Testis (tissue), 3 donors: ENCODE results near the gene ITGA1. TPM values are rescaled to one million over a fixed set of nuclear protein-coding genes. Genes with fewer than 3 reads are reported as not detected.
"Not testable (repeated sequence)": the region's sequence is repeated elsewhere in the genome, so short reads cannot be mapped to it uniquely, and the experiment has no call there.

ENCODE experiments used
- DNase-seq: peaks from one replicate; pipeline ENCODE4 v3.0.0-alpha.2; 2019
- H3K27ac ChIP-seq, 2 donors: fragments of 200-600 bp; sonication (generic); one replicate each; pipeline ENCODE4 v1.5.1; 2019
- H3K27me3 ChIP-seq: fragments of 200-600 bp; sonication (generic); one replicate; pipeline ENCODE4 v1.5.1; 2019
- H3K36me3 ChIP-seq: fragments of 200-600 bp; sonication (generic); one replicate; pipeline ENCODE4 v1.5.1; 2017; ENCODE audit warnings: low read depth; ENCODE audit errors: missing control alignments
- H3K4me1 ChIP-seq: fragments of 200-600 bp; sonication (generic); one replicate; pipeline ENCODE4 v1.5.1; 2019
- H3K4me3 ChIP-seq, 2 donors: fragments of 200-600 bp; sonication (generic); one replicate each; pipeline ENCODE4 v1.5.1; 2017 to 2019
- H3K9me3 ChIP-seq: fragments of 200-600 bp; sonication (generic); one replicate; pipeline ENCODE4 v1.5.1; 2017
- POLR2A ChIP-seq: fragments of 450-650 bp; IDR thresholded peaks from one replicate; pipeline ENCODE4 v1.6.1; 2017; ENCODE audit warnings: antibody characterized with exemption, mild to moderate bottlenecking, moderate library complexity
- WGBS, 2 donors: methylation state at CpG; one replicate each; pipeline ENCODE4 v1.1.5; 2018; 5-methylcytosine and 5-hydroxymethylcytosine counted together
- intact Hi-C: fragments of 100-400 bp; cut with DNase I; formaldehyde crosslinking; loops from one replicate; pipeline ENCODE4 v1.15.1; 2023; ENCODE audit warnings: low total_unique reads
- polyA plus RNA-seq: library from polyadenylated mRNA; stranded (reverse); fragments of 350-450 nt; fragmentation: Illumina TruSeq; extraction: RNeasy Lipid Tissue Mini Kit (QIAGEN cat#74804); gene quantifications from one replicate; pipeline ENCODE4 v1.2.3, GENCODE V29; 2014; ENCODE audit warnings: low read depth, low replicate concordance; ENCODE audit not compliant: insufficient read depth
- total RNA-seq, 2 donors: library from RNA; depleted of rRNA; stranded (reverse); fragments of >200 nt; gene quantifications; one replicate each; pipeline ENCODE4 v1.2.3, GENCODE V29; 2016
- TF ChIP-seq, protein P1 (sequence below), 3 experiments: fragments of 450-650 bp in 2 of 3; fragments of 200-600 bp in 1 of 3; sonication (generic) in 1 of 3; IDR thresholded peaks; one replicate each; pipeline ENCODE4 v1.5.1; 2016 to 2019; ENCODE audit warnings: antibody characterized with exemption in 3 of 3, mild to moderate bottlenecking in 2 of 3, moderate library complexity in 1 of 3

ITGA1 gene
- total and polyA plus RNA-seq, 3 donors from 2014 or later: 7.3 to 8.1 (median 7.5) TPM

DNA sequence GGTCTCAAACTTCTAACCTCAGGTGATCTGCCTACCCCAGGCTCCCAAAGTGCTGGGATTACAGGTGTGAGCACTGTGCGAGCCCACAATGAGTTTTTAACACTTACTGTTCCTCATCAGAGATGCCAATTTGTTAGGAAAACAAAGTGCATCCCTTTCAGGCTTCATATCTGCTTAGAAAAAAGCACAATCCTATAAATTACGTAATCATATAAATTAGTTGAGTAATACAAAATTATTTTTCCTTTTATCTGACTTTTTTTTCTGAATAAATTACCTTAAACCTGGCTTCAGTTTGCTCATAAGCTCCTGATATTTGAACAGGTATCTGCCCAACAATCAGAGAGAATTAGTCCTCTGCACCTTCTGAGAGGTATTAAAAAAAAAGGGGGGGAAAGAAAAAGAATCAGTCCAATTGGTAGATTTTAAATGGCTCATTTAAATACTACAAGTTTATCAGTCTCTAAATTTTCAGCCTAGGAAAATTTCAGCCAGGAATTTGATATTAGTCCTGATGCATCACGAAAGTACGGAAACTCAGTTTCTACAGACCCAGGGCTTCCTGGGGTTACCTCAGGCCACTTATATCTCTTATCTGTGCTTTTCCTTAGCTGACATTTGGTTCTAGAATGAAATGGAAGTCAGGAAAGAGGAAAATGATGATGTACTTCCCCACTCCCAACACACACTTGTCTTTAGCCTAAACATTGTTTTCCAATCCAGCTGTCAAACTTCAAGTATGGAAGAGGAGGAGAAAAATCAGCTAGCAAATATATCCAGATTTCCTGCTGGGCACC, 26.8 kb downstream of the ITGA1 start:
- Histone ChIP-seq H3K27me3 (no peaks in the 10 kb centered on the region), H3K9me3 (no peaks in the 10 kb centered on the region), H3K4me3 (no peak overlapping the region), H3K4me1 (no peaks in the 10 kb centered on the region), H3K27ac (no peak overlapping the region), H3K36me3 (no peaks in the 10 kb centered on the region)
- intact Hi-C loops: no loop called here
- 88% methylated on average over 3 to 4 of the region's 4 CpGs for WGBS, 2 donors
- DNase-seq: no peak
- TF ChIP-seq, protein P1, sequence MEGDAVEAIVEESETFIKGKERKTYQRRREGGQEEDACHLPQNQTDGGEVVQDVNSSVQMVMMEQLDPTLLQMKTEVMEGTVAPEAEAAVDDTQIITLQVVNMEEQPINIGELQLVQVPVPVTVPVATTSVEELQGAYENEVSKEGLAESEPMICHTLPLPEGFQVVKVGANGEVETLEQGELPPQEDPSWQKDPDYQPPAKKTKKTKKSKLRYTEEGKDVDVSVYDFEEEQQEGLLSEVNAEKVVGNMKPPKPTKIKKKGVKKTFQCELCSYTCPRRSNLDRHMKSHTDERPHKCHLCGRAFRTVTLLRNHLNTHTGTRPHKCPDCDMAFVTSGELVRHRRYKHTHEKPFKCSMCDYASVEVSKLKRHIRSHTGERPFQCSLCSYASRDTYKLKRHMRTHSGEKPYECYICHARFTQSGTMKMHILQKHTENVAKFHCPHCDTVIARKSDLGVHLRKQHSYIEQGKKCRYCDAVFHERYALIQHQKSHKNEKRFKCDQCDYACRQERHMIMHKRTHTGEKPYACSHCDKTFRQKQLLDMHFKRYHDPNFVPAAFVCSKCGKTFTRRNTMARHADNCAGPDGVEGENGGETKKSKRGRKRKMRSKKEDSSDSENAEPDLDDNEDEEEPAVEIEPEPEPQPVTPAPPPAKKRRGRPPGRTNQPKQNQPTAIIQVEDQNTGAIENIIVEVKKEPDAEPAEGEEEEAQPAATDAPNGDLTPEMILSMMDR (IDR thresholded peaks at IDR 0.05): no peak
- no peak for TF ChIP-seq POLR2A

DNA sequence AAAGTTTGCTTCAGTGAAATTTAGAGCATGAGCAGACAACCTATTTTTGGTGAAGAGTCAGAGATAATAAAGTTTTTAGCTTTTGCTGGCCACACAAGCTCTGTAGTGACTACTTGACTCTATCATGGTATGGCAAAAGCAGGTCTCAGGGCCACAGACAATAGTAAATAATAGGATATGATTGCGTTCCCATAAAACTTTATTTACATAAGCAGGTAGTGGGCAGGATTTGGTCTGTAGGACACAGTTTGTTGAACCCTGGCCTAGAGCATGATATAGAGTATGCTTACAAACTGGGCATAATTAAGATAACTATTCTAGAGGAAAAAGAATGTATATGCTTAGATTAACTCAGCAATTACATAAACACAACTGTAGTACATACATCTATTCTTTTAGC, 30.1 kb downstream of the ITGA1 start:
- Histone ChIP-seq H3K27me3 (no peaks in the 10 kb centered on the region), H3K4me1 (peaks cover 2% of the 10 kb centered on the region), H3K36me3 (no peaks in the 10 kb centered on the region), H3K4me3 (no peak overlapping the region), H3K27ac (no peak overlapping the region), H3K9me3 (no peaks in the 10 kb centered on the region)
- 93 to 100% methylated on average over 1 of the region's 1 CpG for WGBS, 2 donors
- intact Hi-C loops: no loop called here
- DNase-seq: no peak
- TF ChIP-seq, protein P1 (IDR thresholded peaks at IDR 0.05): no peak
- no peak for TF ChIP-seq POLR2A

DNA sequence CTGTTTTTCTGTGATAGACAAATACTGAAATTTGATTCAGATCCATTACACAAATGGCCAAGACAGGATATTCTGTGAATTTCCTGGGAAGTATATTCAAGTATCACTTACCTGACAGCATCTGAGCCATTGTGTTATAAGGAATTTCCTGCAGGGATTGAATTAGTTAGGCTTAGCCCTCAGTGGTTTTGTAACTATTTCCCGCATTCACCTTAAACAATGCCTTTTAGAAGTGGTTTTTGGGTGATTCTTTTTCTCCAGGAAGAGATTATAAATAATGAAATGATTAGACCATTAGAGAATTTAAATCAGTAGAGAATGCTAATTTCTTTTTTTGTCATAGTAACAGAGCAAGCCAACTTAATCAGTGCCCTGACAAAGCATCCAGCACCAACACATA, 30.6 kb downstream of the ITGA1 start:
- 85 to 100% methylated on average over 1 of the region's 1 CpG for WGBS, 2 donors

DNA sequence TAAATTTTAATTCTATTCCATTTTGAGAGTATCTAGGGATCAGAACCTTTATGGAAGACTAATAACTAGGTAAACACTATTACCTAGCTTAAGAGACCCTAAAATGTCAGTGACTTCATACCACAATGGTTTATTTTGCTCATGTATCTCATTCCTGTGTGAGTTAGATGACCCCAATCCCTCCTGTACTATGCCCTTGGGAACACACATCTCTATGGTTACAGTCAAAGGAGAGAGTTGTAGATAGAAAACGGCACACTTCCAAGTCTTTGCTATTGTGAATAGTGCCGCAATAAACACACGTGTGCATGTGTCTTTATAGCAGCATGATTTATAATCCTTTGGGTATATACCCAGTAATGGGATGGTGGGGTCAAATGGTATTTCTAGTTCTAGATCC, 31.1 kb downstream of the ITGA1 start:
- H3K27ac ChIP-seq, H3K4me3 ChIP-seq, DNase-seq, H3K27me3 ChIP-seq, H3K36me3 ChIP-seq, H3K9me3 ChIP-seq, H3K4me1 ChIP-seq, intact Hi-C loops: not testable (repeated sequence)
- 87 to 96% methylated on average over 3 of the region's 3 CpGs for WGBS, 2 donors

More for the DNA sequence above, 30.6 kb downstream of the ITGA1 start:
- Histone ChIP-seq H3K4me3 (no peak overlapping the region), H3K27ac (no peak overlapping the region), H3K4me1 (peaks cover 6% of the 10 kb centered on the region), H3K36me3 (no peaks in the 10 kb centered on the region), H3K27me3 (no peaks in the 10 kb centered on the region), H3K9me3 (no peaks in the 10 kb centered on the region)
- intact Hi-C loops: no loop called here
- no peak for DNase-seq
- TF ChIP-seq, protein P1 (IDR thresholded peaks at IDR 0.05): no peak
- TF ChIP-seq POLR2A: no peak

DNA sequence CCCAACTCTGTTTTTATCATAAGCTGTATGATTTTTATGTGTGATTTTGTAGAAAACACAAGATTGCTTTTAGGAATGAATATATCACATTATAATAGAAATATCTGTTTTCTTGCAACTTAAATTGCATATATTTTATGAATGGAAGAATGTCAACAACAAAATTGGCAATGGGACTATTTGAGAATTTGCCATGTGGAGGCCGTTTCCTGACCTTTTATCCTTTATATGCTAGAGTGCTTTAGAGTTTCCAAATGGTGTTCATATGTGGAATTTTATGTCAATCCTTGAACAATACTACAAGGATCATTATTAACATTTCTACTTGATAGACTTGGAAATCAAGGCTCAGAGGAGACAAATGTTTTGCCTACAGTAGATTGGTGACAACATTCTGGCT, 34.2 kb downstream of the ITGA1 start:
- intact Hi-C loops: no loop called here
- WGBS, 2 donors: 68 to 78% methylated on average over 1 of the region's 1 CpG

More for the DNA sequence above, 34.2 kb downstream of the ITGA1 start:
- Histone ChIP-seq H3K9me3 (no peaks in the 10 kb centered on the region), H3K4me1 (peaks cover 6% of the 10 kb centered on the region), H3K36me3 (no peaks in the 10 kb centered on the region), H3K4me3 (no peak overlapping the region), H3K27me3 (no peaks in the 10 kb centered on the region), H3K27ac (no peak overlapping the region)
- no peak for DNase-seq
- TF ChIP-seq POLR2A: no peak
- TF ChIP-seq, protein P1 (IDR thresholded peaks at IDR 0.05): no peak
